HG03108 (cell line): ENCODE data around the gene WDR70.
"Not testable (repeated sequence)": the region's sequence is repeated elsewhere in the genome, so short reads cannot be mapped to it uniquely, and the experiment has no call there.

ENCODE experiments used
- ATAC-seq: cut with Tn5 transposase; IDR thresholded peaks from one replicate; pipeline ENCODE4 v1.9.1; 2021; ENCODE audit warnings: moderate library complexity; ENCODE audit not compliant: unreplicated experiment

Gene WDR70

GRCh38 chr5:37568018-37568753, 189.1 kb downstream of the WDR70 start:
- ATAC-seq: no peak

DNA sequence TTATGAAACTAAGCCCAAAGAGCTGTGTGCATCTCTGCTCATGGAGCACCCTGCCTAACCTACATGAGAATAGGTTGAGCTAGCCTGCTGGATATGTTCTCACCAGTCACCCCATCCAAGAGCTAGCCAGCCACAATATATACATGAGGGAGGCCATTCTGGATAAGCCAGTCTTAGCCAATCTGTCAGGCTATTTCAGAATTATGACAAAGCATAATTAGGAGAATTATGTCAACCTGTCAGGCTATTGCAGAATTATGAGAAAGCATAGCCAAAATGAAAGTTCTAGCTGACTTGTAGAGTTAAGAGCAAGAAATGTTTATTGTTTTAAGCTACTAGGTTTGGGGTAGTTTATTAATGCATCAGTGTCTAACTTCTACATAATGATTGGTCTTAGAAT, 189.8 kb downstream of the WDR70 start:
- ATAC-seq: no peak

- ATAC-seq: no peak
Observed at GRCh38 chr5:37569466-37569865, 190.3 kb downstream of the WDR70 start.

- no peak for ATAC-seq
Observed at GRCh38 chr5:37570597-37570996, 191.5 kb downstream of the WDR70 start.

DNA sequence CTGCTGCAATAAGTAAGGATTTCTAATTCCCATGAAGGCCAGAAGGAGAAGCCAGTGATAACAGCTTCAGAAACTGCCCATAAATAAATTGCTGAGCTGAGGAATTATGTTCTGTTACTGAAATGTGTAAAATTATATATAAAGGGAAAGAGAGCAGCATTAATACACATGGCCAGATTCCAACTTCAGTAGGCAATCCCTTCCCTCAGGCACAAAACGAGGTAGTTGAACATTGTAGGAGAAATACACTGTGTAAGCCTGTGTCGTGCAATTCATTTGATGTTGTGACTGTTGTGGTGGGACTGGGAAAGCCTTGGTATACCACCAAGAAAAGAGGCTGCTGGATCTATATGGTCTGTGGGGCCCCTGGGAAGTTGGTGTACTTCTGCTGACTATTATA, 192.9 kb downstream of the WDR70 start:
- no peak for ATAC-seq

GRCh38 chr5:37575541-37576489, 196.7 kb downstream of the WDR70 start:
- no peak for ATAC-seq

DNA sequence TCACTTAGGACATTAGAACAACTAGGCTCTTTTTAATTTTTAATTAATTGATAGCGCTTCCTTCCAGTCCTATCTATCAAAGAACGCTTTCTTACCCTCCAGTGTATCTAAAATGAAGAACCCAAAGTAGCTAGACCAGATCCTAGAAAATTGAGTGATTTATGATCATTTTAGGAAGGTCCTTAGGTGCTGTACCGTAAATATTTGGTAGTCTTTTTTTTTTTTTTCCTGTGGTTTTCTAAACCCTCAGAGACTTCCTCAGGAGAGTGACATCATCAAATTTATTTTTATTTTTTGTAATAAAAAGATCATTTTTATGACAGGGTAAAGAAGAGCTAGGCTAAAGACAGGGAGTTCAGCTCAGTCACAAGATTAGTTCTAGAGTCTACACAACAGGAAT, 197.4 kb downstream of the WDR70 start:
- no peak for ATAC-seq

- no peak for ATAC-seq
Observed at GRCh38 chr5:37578176-37578575, 199.1 kb downstream of the WDR70 start.

DNA sequence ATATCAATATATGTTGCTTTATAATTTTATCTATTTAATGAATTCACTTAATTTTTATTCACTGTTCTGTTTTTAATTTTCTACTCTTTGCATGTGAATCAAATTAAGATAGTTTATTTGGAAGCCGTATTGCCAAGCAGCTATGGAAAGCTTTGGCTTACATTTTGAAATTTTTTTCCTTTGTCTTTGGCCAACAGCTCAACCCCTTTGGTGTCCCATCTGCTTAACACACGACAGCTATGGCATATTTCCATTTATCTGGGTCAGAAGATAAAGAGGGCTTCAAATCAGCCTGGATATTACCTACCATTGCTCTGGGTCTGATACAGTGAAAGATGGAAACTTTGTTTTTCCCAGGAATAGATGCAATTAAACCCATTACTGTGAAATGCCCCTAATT, 201.0 kb downstream of the WDR70 start:
- ATAC-seq: no peak

DNA sequence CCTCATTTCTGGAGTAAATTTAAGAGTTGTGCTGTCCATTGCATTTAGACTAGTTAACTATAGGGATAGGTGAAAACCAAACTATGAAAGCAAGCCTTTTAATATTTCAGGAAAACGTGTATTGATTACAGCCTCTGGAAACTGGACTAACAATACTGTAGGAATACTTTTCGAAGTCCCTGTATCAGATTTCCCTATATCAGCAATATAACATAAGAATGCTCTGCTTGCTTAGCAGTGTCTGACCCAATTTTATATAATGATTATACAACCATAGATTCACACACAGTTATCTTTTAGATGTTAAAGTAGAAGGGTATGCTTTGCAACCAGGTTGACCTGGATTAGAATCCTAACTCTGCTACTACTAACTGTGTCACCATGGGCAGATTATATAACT, 203.1 kb downstream of the WDR70 start:
- no peak for ATAC-seq

- not testable (repeated sequence) for ATAC-seq
Observed at GRCh38 chr5:37593292-37593691, 214.2 kb downstream of the WDR70 start.

GRCh38 chr5:37594864-37595263, 215.7 kb downstream of the WDR70 start:
- not testable (repeated sequence) for ATAC-seq

DNA sequence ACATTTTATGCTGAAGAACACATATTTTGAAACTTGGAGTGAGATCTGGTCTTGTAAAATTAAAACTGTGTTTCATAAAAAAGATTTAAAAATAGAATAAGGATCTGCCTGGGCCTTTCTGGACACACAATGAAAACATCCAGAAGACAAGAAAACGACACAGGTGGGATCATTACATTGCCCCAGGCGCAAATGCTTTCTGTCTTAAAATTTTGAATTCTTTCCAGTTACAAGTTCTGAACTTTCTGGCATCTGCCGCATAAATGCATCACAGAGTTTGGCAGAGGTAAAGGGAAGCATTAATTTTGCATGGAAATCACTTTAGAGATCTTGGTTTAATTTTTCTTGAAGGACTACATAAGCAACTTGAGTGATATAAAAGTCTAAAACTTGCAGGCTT, 219.6 kb downstream of the WDR70 start:
- no peak for ATAC-seq

DNA sequence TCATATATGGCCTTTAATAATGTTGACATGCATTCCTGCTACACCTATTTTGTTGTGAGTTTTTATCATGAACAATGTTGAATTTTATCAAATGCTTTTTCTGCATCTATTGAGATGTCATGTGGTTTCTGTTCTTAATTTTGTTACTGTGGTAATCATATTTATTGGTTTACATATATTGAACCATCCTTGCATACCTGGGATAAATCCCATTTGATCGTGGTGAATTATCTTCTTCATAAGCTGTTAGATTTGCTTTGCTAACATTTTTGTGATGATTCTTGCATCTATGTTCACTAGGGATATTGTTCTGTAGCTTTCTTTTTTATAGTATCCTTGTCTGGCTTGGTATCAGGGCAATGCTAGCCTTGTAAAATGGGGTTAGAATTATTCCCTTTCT, 222.0 kb downstream of the WDR70 start:
- no peak for ATAC-seq

GRCh38 chr5:37603072-37603471, 224.0 kb downstream of the WDR70 start:
- ATAC-seq: no peak

- ATAC-seq: no peak
Observed at GRCh38 chr5:37604290-37604689, 225.2 kb downstream of the WDR70 start.

DNA sequence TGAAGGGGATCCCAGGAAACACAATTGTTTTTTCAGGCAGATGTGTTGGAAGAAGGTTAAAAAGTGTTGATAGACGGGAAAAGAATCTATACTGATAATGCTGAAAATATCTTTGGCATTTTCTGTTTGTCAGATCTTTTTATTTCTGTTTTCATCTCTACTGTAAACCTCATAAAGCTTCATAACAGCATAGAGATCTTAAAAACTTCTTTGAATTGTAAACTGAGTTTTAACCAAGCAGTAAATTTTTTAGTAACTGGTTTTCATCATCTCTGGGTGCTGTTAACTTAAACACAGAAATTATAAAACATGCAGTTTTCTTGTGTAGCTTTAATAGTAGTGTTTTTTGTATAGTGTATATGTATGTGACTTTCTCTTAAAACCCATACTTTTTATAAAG, 227.0 kb downstream of the WDR70 start:
- ATAC-seq: no peak

GRCh38 chr5:37606632-37607248, 227.6 kb downstream of the WDR70 start:
- no peak for ATAC-seq

GRCh38 chr5:37615184-37615583, 236.1 kb downstream of the WDR70 start:
- ATAC-seq: no peak

- ATAC-seq: no peak
Observed at GRCh38 chr5:37619353-37619752, 240.2 kb downstream of the WDR70 start.

DNA sequence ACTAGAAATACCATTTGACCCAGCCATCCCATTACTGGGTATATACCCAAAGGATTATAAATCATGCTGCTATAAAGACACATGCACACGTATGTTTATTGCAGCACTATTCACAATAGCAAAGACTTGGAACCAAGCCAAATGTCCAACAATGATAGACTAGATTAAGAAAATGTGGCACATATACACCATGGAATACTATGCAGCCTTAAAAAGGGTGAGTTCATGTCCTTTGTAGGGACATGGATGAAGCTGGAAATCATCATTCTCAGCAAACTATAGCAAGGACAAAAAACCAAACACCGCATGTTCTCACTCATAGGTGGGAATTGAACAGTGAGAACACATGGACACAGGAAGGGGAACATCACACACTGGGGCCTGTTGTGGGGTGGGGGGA, 243.2 kb downstream of the WDR70 start:
- ATAC-seq: not testable (repeated sequence)

DNA sequence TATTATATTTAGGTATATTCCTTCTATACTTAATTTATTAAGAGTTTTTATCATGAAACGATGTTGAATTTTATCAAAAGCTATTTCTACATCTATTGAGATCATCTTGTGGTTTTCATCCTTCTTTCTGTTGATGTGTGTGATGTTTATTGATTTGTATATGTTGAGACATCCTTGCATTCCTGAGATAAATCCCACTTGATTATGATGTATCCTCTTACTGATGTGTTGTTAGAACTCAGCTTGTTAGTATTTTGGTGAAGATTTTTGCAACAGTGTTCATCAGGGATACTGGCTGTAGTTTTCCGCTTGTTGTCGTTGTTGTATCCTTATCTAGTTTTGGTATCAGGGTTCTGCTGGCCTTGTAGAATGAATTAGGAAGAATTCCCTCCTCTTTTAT, 247.1 kb downstream of the WDR70 start:
- ATAC-seq: no peak
